ENCODE measurements around the gene UXS1. TPM values are rescaled to one million over a fixed set of nuclear protein-coding genes. Genes with fewer than 3 reads are reported as not detected.
A peak's percentile ranks its signal among the peaks of the same experiment; 100 is the strongest.
"Not testable (repeated sequence)": the region's sequence is repeated elsewhere in the genome, so short reads cannot be mapped to it uniquely, and the experiment has no call there.

UXS1 gene
- total RNA-seq, 1 donor = 22.8 TPM

GRCh38 chr2:106140113-106140512, 54.0 kb downstream of the UXS1 start:
- Histone ChIP-seq H3K36me3 (ENCODE audit: insufficient read depth, low read length) (no peaks in the 10 kb centered on the region), H3K9me3 (ENCODE audit: low read depth, low read length) (no peaks in the 10 kb centered on the region), H3K4me1 (ENCODE audit: insufficient read depth, low read length) (no peaks in the 10 kb centered on the region), H3K27me3 (ENCODE audit: insufficient read depth, low read length) (no peaks in the 10 kb centered on the region), H3K79me2 (ENCODE audit: insufficient read depth, low read length) (no peaks in the 10 kb centered on the region), H3K4me2 (ENCODE audit: insufficient read depth, low read length) (no peak overlapping the region), H3K27ac (ENCODE audit: low read depth, low read length) (no peak overlapping the region), H4K20me1 (ENCODE audit: insufficient read depth, low read length) (peaks cover 3% of the 10 kb centered on the region), H3K4me3 (ENCODE audit: insufficient read depth, low read length) (no peak overlapping the region), H2AFZ (ENCODE audit: low read length) (no peak overlapping the region)
- DNase-seq (ENCODE audit: insufficient read length, low spot score, missing footprints) = no peak
- TF ChIP-seq CTCF (IDR thresholded peaks at IDR 0.05; ENCODE audit: extremely low read depth, low read depth, low read length) = no peak

GRCh38 chr2:106139238-106139935, 54.7 kb downstream of the UXS1 start:
- TF ChIP-seq CTCF (IDR thresholded peaks at IDR 0.05; ENCODE audit: extremely low read depth, low read depth, low read length) = no peak
- Histone ChIP-seq H4K20me1 (ENCODE audit: insufficient read depth, low read length) (peaks cover 3% of the 10 kb centered on the region), H3K27ac (ENCODE audit: low read depth, low read length) (no peak overlapping the region), H3K4me2 (ENCODE audit: insufficient read depth, low read length) (no peak overlapping the region), H3K36me3 (ENCODE audit: insufficient read depth, low read length) (no peaks in the 10 kb centered on the region), H2AFZ (ENCODE audit: low read length) (peak overlapping the region; percentile 19), H3K4me1 (ENCODE audit: insufficient read depth, low read length) (no peaks in the 10 kb centered on the region), H3K27me3 (ENCODE audit: insufficient read depth, low read length) (no peaks in the 10 kb centered on the region), H3K4me3 (ENCODE audit: insufficient read depth, low read length) (no peak overlapping the region), H3K9me3 (ENCODE audit: low read depth, low read length) (no peaks in the 10 kb centered on the region), H3K79me2 (ENCODE audit: insufficient read depth, low read length) (no peaks in the 10 kb centered on the region)
- no peak for DNase-seq (ENCODE audit: insufficient read length, low spot score, missing footprints)

- H3K4me3 ChIP-seq (ENCODE audit: insufficient read depth, low read length) = no peak overlapping the region
- H3K27me3 ChIP-seq (ENCODE audit: insufficient read depth, low read length) = no peaks in the 10 kb centered on the region
- no peak overlapping the region for H3K4me2 ChIP-seq (ENCODE audit: insufficient read depth, low read length)
- no peaks in the 10 kb centered on the region for H3K4me1 ChIP-seq (ENCODE audit: insufficient read depth, low read length)
- no peaks in the 10 kb centered on the region for H3K79me2 ChIP-seq (ENCODE audit: insufficient read depth, low read length)
- H3K9me3 ChIP-seq (ENCODE audit: low read depth, low read length) = no peaks in the 10 kb centered on the region
- H2AFZ ChIP-seq (ENCODE audit: low read length) = peak overlapping the region; percentile 19
- no peak for TF ChIP-seq CTCF (IDR thresholded peaks at IDR 0.05; ENCODE audit: extremely low read depth, low read depth, low read length)
- DNase-seq (ENCODE audit: insufficient read length, low spot score, missing footprints) = peak; percentile 41
- no peaks in the 10 kb centered on the region for H3K36me3 ChIP-seq (ENCODE audit: insufficient read depth, low read length)
- H3K27ac ChIP-seq (ENCODE audit: low read depth, low read length) = no peak overlapping the region
- H4K20me1 ChIP-seq (ENCODE audit: insufficient read depth, low read length) = peaks cover 3% of the 10 kb centered on the region
These were observed 55.4 kb downstream of the UXS1 start for GRCh38 chr2:106138543-106139237.

GRCh38 chr2:106137731-106138521, 56.2 kb downstream of the UXS1 start:
- no peaks in the 10 kb centered on the region for H3K9me3 ChIP-seq (ENCODE audit: low read depth, low read length)
- no peak for DNase-seq (ENCODE audit: insufficient read length, low spot score, missing footprints)
- no peaks in the 10 kb centered on the region for H3K79me2 ChIP-seq (ENCODE audit: insufficient read depth, low read length)
- H3K36me3 ChIP-seq (ENCODE audit: insufficient read depth, low read length) = no peaks in the 10 kb centered on the region
- no peak overlapping the region for H3K4me3 ChIP-seq (ENCODE audit: insufficient read depth, low read length)
- no peak for TF ChIP-seq CTCF (IDR thresholded peaks at IDR 0.05; ENCODE audit: extremely low read depth, low read depth, low read length)
- H3K27me3 ChIP-seq (ENCODE audit: insufficient read depth, low read length) = no peaks in the 10 kb centered on the region
- no peak overlapping the region for H2AFZ ChIP-seq (ENCODE audit: low read length)
- H3K4me2 ChIP-seq (ENCODE audit: insufficient read depth, low read length) = no peak overlapping the region
- H3K4me1 ChIP-seq (ENCODE audit: insufficient read depth, low read length) = no peaks in the 10 kb centered on the region
- H3K27ac ChIP-seq (ENCODE audit: low read depth, low read length) = no peak overlapping the region
- peaks cover 3% of the 10 kb centered on the region for H4K20me1 ChIP-seq (ENCODE audit: insufficient read depth, low read length)

GRCh38 chr2:106131192-106131591, 62.9 kb downstream of the UXS1 start:
- H3K4me2 ChIP-seq (ENCODE audit: insufficient read depth, low read length); DNase-seq (ENCODE audit: insufficient read length, low spot score, missing footprints); H2AFZ ChIP-seq (ENCODE audit: low read length); H3K9me3 ChIP-seq (ENCODE audit: low read depth, low read length); H3K27me3 ChIP-seq (ENCODE audit: insufficient read depth, low read length); H3K79me2 ChIP-seq (ENCODE audit: insufficient read depth, low read length); H3K4me1 ChIP-seq (ENCODE audit: insufficient read depth, low read length); H3K4me3 ChIP-seq (ENCODE audit: insufficient read depth, low read length); H3K27ac ChIP-seq (ENCODE audit: low read depth, low read length); H3K36me3 ChIP-seq (ENCODE audit: insufficient read depth, low read length): not testable (repeated sequence)
- peaks cover 11% of the 10 kb centered on the region for H4K20me1 ChIP-seq (ENCODE audit: insufficient read depth, low read length)
